GM12892 (cell line): ENCODE data around the gene DCP1B.

Experiments used
- DNase-seq: peaks from one replicate; pipeline ENCODE4 v3.0.0; 2011; ENCODE audit not compliant: insufficient read length
- FAIRE-seq: peaks from 2 replicates; lab custom pipeline; 2011; peaks lifted over from hg19 to GRCh38; lab: Jason Lieb, UNC
- POLR2A ChIP-seq: IDR thresholded peaks from 2 replicates; pipeline ENCODE4 v1.6.1; 2011; ENCODE audit warnings: low read depth, low read length, control low read depth
- POLR2AphosphoS5 ChIP-seq: IDR thresholded peaks from 2 replicates; pipeline ENCODE4 v1.6.1; 2011; ENCODE audit warnings: low read depth, low read length, control low read depth
- TAF1 ChIP-seq: IDR thresholded peaks from 2 replicates; pipeline ENCODE4 v1.6.1; 2011; ENCODE audit warnings: low read depth, mild to moderate bottlenecking, control low read depth, low read length, borderline replicate concordance

DCP1B gene

GRCh38 chr12:2016862-2017545 lies 12.7 kb upstream of the DCP1B start:
- DNase-seq (no peak), FAIRE-seq (no peak)
- TF ChIP-seq TAF1 (no peak), POLR2AphosphoS5 (no peak), POLR2A (no peak)

GRCh38 chr12:2014231-2014630 lies 10.0 kb upstream of the DCP1B start:
- DNase-seq (no peak), FAIRE-seq (no peak)
- no peak for TF ChIP-seq POLR2A
- no peak for TF ChIP-seq TAF1
- TF ChIP-seq POLR2AphosphoS5: no peak

DNA sequence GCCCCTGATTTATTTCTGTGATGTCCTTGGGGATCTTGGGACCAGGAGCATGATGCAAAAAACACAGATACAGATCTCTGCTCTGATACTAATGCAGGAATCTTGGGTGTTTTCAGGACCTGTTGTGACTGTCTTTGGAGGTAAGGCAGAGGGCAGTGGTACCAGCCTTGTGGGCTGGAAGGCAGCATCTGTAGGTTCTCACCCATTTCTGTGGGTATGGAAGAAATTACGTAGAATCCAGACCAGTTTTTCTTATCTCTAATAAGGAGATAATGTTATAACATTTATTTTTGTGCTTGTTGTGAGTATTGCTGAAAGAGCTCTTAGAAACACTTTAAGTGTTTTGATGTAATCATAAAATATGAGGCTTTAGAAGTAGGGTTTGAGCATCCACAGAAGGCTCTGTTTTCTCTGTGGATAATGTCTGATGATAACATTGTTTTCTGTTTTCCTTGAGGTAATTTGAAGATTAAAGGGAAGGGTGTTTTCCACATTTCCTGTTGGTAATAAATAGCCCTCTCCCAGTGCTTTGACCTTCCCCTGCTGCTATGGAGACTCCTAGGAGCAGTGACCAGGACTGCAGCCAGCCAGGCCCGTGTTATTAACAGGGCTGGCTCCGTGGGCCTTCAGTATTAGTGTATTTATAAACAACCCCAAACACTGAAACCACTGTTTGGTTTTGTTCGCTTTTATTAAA lies 9.4 kb upstream of the DCP1B start:
- DNase-seq (no peak), FAIRE-seq (no peak)
- TF ChIP-seq TAF1: no peak
- TF ChIP-seq POLR2AphosphoS5: no peak
- TF ChIP-seq POLR2A: no peak

DNA sequence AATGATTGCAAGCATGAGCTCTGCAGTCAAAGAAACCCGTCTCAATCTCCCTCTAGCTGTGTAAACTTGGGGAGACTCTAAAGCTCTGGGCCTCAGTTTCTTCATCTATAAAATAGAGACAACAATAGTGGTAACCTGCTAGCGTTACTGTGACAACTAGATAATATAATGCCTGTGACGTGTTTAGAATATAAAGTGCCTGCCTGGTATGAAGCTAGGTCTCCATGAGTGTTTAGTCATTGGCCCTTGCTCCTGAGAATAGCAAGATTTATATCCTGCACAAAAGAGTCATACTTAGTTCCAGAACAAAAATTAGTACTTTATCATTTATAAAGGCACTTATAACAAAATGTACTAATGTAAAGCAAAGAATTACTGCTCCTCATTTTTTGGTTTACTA lies 8.8 kb upstream of the DCP1B start:
- FAIRE-seq (no peak), DNase-seq (no peak)
- no peak for TF ChIP-seq POLR2AphosphoS5
- no peak for TF ChIP-seq TAF1

- DNase-seq (no peak), FAIRE-seq (no peak)
- TF ChIP-seq POLR2A (no peak), TAF1 (no peak), POLR2AphosphoS5 (no peak)
These were observed 7.7 kb upstream of the DCP1B start for GRCh38 chr12:2011643-2012607.

DNA sequence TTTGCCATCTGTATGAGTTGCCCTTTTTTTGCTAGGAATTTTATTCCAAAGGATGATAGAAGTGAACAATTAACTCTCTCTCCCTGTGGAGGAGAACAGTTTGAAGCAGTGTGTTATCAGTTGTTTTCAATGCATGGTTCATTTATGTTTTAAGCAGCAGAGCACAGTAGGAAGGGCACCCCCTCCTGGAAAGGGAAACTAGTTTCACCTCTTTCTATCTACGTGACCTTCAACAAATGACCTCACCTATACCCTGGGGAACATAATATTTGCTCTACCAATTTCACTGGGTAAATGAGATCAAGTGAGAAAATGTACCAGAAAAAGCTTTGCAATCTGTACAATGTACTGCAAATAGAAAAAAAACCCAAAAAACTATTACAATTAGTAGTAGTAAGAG lies 5.4 kb upstream of the DCP1B start:
- no peak for TF ChIP-seq POLR2AphosphoS5
- TF ChIP-seq TAF1: no peak
- TF ChIP-seq POLR2A: no peak
- FAIRE-seq (no peak), DNase-seq (no peak)

- TF ChIP-seq TAF1 (no peak), POLR2A (no peak), POLR2AphosphoS5 (no peak)
- no peak for DNase-seq
- FAIRE-seq: no peak
These were observed 4.4 kb upstream of the DCP1B start for GRCh38 chr12:2008677-2009076.

- FAIRE-seq (no peak), DNase-seq (no peak)
- TF ChIP-seq POLR2AphosphoS5 (no peak), TAF1 (no peak), POLR2A (no peak)
These were observed 563 bp downstream of the DCP1B start for GRCh38 chr12:2003676-2004112.

- no peak for DNase-seq
- FAIRE-seq: peak; percentile 81
- TF ChIP-seq POLR2AphosphoS5: no peak
- no peak for TF ChIP-seq POLR2A
- TF ChIP-seq TAF1: no peak
These were observed 8.9 kb downstream of the DCP1B start for GRCh38 chr12:1995205-1995896.

DNA sequence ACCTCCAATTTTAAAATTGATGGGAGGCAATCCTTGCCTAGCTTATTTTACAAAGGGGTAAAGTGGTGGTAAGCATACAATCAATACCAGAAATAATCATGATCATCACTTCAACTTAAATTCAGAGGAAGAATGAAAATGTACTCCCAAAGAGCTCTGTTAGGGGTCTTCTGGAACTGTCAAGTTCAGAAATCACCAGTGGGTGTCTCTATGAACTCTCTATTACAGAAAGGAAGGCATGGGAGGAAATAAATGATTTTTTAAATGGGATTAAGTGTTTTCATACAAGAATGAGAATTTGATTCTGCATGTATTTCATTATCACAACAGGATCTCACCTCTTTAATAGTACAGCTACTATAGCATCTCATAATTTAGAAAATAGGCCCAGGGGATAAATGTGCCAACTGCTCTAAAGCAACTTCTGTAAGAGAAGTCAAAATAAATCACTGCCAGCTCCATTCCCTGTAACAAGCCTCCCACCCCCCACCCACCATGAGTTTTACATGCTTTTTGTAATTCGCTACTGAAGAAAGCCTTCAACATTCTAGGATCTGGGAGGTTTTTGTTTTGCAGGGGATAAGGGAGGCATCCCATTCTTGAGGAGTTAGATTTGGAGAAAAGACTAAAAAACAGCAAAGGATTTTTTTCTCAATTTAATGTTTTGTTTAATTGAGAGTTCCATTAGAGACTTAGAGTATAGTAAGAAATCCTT lies 9.7 kb downstream of the DCP1B start:
- no peak for TF ChIP-seq POLR2A
- TF ChIP-seq TAF1: no peak
- TF ChIP-seq POLR2AphosphoS5: no peak

More for the DNA sequence above, 9.7 kb downstream of the DCP1B start:
- no peak for FAIRE-seq
- DNase-seq: no peak
